Endothelial cell of umbilical vein (primary cell): ENCODE measurements around the gene PYROXD2. TPM values are rescaled to one million over a fixed set of nuclear protein-coding genes. Genes with fewer than 3 reads are reported as not detected.

ENCODE experiments used
- BruUV-seq: library from RNA; stranded (reverse); fragments of 400-500 nt; replicated peaks from 2 replicates; lab custom pipeline; 2021; lab: Mats Ljungman, UMichigan
- CTCF ChIA-PET: fragments of 300-600, 350-600 bp; sonication (Branson Sonifier 250); formaldehyde crosslinking; loops from one replicate; lab custom pipeline; 2021; ENCODE audit warnings: antibody characterized with exemption, inconsistent platforms; lab: Charles Lee
- POLR2A ChIA-PET: fragments of 300-600, 350-600 bp; sonication (Branson Sonifier 250); formaldehyde crosslinking; loops from one replicate; lab custom pipeline; 2021; ENCODE audit warnings: antibody characterized with exemption, inconsistent platforms; lab: Charles Lee
- DNase-seq: peaks from one replicate; pipeline ENCODE4 v3.0.0-alpha.2; 2011; ENCODE audit warnings: low read depth, low spot score
- FAIRE-seq: peaks from 2 replicates; lab custom pipeline; 2011; peaks lifted over from hg19 to GRCh38; lab: Jason Lieb, UNC
- H2AFZ ChIP-seq: 2 replicates; pipeline ENCODE4 v1.6.0; 2012; ENCODE audit warnings: low read depth, low read length, control low read depth, inconsistent platforms
- H3K27ac ChIP-seq: 2 replicates; pipeline ENCODE4 v1.5.1; 2011; ENCODE audit warnings: low read depth, mild to moderate bottlenecking, control low read depth, low read length, moderate library complexity; ENCODE audit not compliant: insufficient read depth
- H3K27me3 ChIP-seq, 2 experiments: 2 replicates each; pipeline versions ENCODE4 v1.6.0 to v1.6.1; 2011; ENCODE audit warnings: low read length in 2 of 2, mixed read lengths in 1 of 2; ENCODE audit not compliant: control insufficient read depth in 2 of 2, insufficient read depth in 2 of 2
- H3K36me3 ChIP-seq, 2 experiments: 2 replicates in 1 of 2; 3 replicates in 1 of 2; pipeline ENCODE4 v1.5.1; 2011; ENCODE audit warnings: low read length in 2 of 2, mild to moderate bottlenecking in 1 of 2, moderate library complexity in 1 of 2; ENCODE audit not compliant: control insufficient read depth in 2 of 2, insufficient read depth in 2 of 2; ENCODE audit errors: extremely low read depth in 1 of 2
- H3K4me1 ChIP-seq: 3 replicates; pipeline ENCODE4 v1.5.1; 2011; ENCODE audit warnings: mild to moderate bottlenecking, low read length; ENCODE audit not compliant: control insufficient read depth, insufficient read depth; ENCODE audit errors: extremely low read depth
- H3K4me2 ChIP-seq: 2 replicates; pipeline ENCODE4 v1.6.1; 2011; ENCODE audit warnings: low read length, control low read depth, mixed read lengths; ENCODE audit not compliant: insufficient read depth
- H3K4me3 ChIP-seq, 3 experiments: fragments of 200-600 bp in 1 of 3; sonication (generic), shearing (Covaris generic) in 1 of 3; replicated peaks in 1 of 3; 2 replicates each; pipeline ENCODE4 v1.5.1; 2011 to 2016; ENCODE audit warnings: control low read depth in 3 of 3, low read length in 3 of 3, mild to moderate bottlenecking in 2 of 3, inconsistent platforms in 1 of 3, low read depth in 1 of 3, moderate library complexity in 1 of 3; ENCODE audit not compliant: insufficient read depth in 1 of 3
- H3K79me2 ChIP-seq: 2 replicates; pipeline ENCODE4 v1.6.0; 2012; ENCODE audit warnings: low read length, inconsistent platforms; ENCODE audit not compliant: control insufficient read depth, insufficient read depth
- H3K9ac ChIP-seq: replicated peaks from 2 replicates; pipeline ENCODE3; 2011; ENCODE audit warnings: low read length, control low read depth; ENCODE audit not compliant: insufficient read depth; ENCODE audit errors: extremely low read depth
- H3K9me1 ChIP-seq: replicated peaks from 3 replicates; pipeline ENCODE4 v1.6.0; 2011; ENCODE audit warnings: mild to moderate bottlenecking, low read length; ENCODE audit not compliant: control insufficient read depth, insufficient read depth; ENCODE audit errors: extremely low read depth
- H3K9me3 ChIP-seq: replicated peaks from 2 replicates; pipeline ENCODE4 v1.5.1; 2012; ENCODE audit warnings: low read length, inconsistent platforms; ENCODE audit not compliant: control insufficient read depth, insufficient read depth
- H4K20me1 ChIP-seq: replicated peaks from 2 replicates; pipeline ENCODE3; 2011; ENCODE audit warnings: mild to moderate bottlenecking, low read length; ENCODE audit not compliant: control insufficient read depth, insufficient read depth; ENCODE audit errors: extremely low read depth
- CTCF ChIP-seq, 2 donors: IDR thresholded peaks; 1 replicate in 1 of 2; 2 replicates in 1 of 2; pipeline ENCODE4 v1.5.1; 2011; ENCODE audit warnings: low read length in 2 of 2, mild to moderate bottlenecking in 2 of 2, moderate library complexity in 2 of 2, control low read depth in 1 of 2, inconsistent platforms in 1 of 2, low read depth in 1 of 2; ENCODE audit not compliant: insufficient read depth in 1 of 2; ENCODE audit errors: extremely low read depth in 1 of 2
- EZH2 ChIP-seq: IDR thresholded peaks from 2 replicates; pipeline ENCODE4 v1.6.1; 2012; ENCODE audit warnings: borderline replicate concordance, low read depth, mild to moderate bottlenecking, moderate library complexity, low read length, inconsistent platforms; ENCODE audit not compliant: severe bottlenecking
- FOS ChIP-seq: IDR thresholded peaks from 2 replicates; pipeline ENCODE4 v1.6.1; 2011; ENCODE audit warnings: mild to moderate bottlenecking, low read length, moderate library complexity, borderline replicate concordance; ENCODE audit not compliant: insufficient read depth
- GATA2 ChIP-seq: IDR thresholded peaks from 2 replicates; pipeline ENCODE4 v1.7.0; 2011; ENCODE audit warnings: low read depth, mild to moderate bottlenecking, moderate library complexity, mixed read lengths, low read length; ENCODE audit not compliant: insufficient read length, insufficient read depth
- JUN ChIP-seq: IDR thresholded peaks from 2 replicates; pipeline ENCODE4 v1.6.1; 2011; ENCODE audit warnings: borderline replicate concordance, low read depth; ENCODE audit not compliant: insufficient read length, insufficient read depth
- MAX ChIP-seq: IDR thresholded peaks from 2 replicates; pipeline ENCODE4 v1.6.1; 2011; ENCODE audit not compliant: insufficient read depth, insufficient read length
- MYC ChIP-seq: IDR thresholded peaks from one replicate; pipeline ENCODE4 v1.6.1; 2011; ENCODE audit warnings: mild to moderate bottlenecking, low read depth, low read length
- POLR2A ChIP-seq: IDR thresholded peaks from 2 replicates; pipeline ENCODE4 v1.6.1; 2012; ENCODE audit warnings: low read depth, mild to moderate bottlenecking, control low read depth, low read length
- POLR2AphosphoS5 ChIP-seq: IDR thresholded peaks from 2 replicates; pipeline ENCODE4 v1.6.1; 2012; ENCODE audit warnings: low read depth, mild to moderate bottlenecking, control low read depth, low read length, moderate library complexity; ENCODE audit not compliant: insufficient read depth
- dilution Hi-C: fragments of 300-500 bp; cut with MboI; formaldehyde crosslinking; loops from one replicate; pipeline ENCODE4 v1.15.0; 2019; ENCODE audit warnings: low sequenced_read_pairs; ENCODE audit not compliant: extremely low pct_ligation_motif_present
- intact Hi-C: fragments of 100-400 bp; cut with micrococcal nuclease; formaldehyde crosslinking; loops from one replicate; pipeline ENCODE4 v1.10.0; 2022
- polyA plus RNA-seq, 4 experiments: library from polyadenylated mRNA; depleted of rRNA in 3 of 4; stranded (reverse) in 3 of 4; unstranded in 1 of 4; fragments of >200 nt; gene quantifications; 2 replicates each; pipeline versions ENCODE4 v1.2.1 to v1.2.3, GENCODE V29; 2011 to 2012; ENCODE audit warnings: missing spikeins in 1 of 4
- total RNA-seq: library from RNA; stranded (reverse); gene quantifications from 2 replicates; pipeline ENCODE4 v1.2.3, GENCODE V29; 2021

The PYROXD2 gene
- total and polyA plus RNA-seq, 2 donors (not counting 3 experiments of a cell fraction or from before 2014, with no cell fraction given), result 7.0 to 13.7 TPM

DNA sequence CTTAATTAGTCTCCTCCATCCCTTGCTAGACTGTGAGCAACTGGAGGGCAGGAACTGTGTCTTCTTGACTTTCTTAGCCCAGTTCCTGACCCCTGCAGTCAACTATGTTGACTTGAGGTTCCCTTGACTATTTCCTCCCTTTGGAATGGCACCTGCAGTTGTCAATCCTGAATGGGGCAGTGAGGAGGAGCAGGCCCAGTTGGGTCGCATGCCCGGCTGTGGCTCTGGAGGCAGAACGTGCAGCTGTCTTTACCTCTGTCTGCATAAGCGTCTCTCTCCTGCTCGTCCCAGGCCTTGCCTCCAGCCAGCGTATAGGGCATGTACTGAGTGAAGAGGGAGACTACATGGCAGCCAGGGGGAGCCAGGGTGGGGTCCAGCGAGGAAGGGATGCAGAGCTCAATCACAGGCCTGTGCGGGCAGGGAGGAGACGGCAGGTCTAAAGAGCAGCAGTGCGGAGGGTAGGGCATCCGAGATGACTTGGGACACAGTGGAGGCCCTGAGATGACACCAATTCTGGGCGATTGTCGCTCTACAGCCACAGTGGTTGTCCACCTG, 26.8 kb downstream of the PYROXD2 start:
- no peak overlapping the region for H2AFZ ChIP-seq
- POLR2A ChIA-PET, result no interaction called here
- no peak for FAIRE-seq

More for the DNA sequence above, 26.8 kb downstream of the PYROXD2 start:
- intact Hi-C loops, result no loop called here
- dilution Hi-C loops, result no loop called here
- Histone ChIP-seq H3K27me3 (no peaks in the 10 kb centered on the region), H3K79me2 (no peaks in the 10 kb centered on the region), H3K36me3 (no peaks in the 10 kb centered on the region), H3K9ac (no peak overlapping the region), H3K4me3 (no peak overlapping the region), H3K27ac (no peak overlapping the region), H3K9me1 (no peaks in the 10 kb centered on the region), H3K9me3 (no peaks in the 10 kb centered on the region), H3K4me2 (no peak overlapping the region), H4K20me1 (no peaks in the 10 kb centered on the region), H3K4me1 (no peaks in the 10 kb centered on the region)
- BruUV-seq, result no TSS peak
- CTCF ChIA-PET, result no interaction called here
- TF ChIP-seq FOS (no peak), POLR2A (no peak), GATA2 (no peak), POLR2AphosphoS5 (no peak), MYC (no peak), EZH2 (no peak), MAX (no peak), JUN (no peak), CTCF (IDR thresholded peaks at IDR 0.05; ENCODE audit: extremely low read depth in 1 of 2, insufficient read depth in 1 of 2, low read depth in 1 of 2, low read length in 2 of 2) (no peak)
- DNase-seq, result no peak
